ENCODE results near the gene MTR.

GRCh38 chr1:236766506-236766905, 28.6 kb upstream of the MTR start:
- TF ChIP-seq REST (IDR thresholded peaks at IDR 0.05; ENCODE audit: insufficient read depth in 1 of 2, low read depth in 2 of 2, low read length in 2 of 2) = no peak
- no peak for TF ChIP-seq POLR2AphosphoS5 (IDR thresholded peaks at IDR 0.05; ENCODE audit: low read depth, low read length)

Measured in PFSK-1 (cell line).